ENCODE results near the gene AANAT.
"Not testable (repeated sequence)": the region's sequence is repeated elsewhere in the genome, so short reads cannot be mapped to it uniquely, and the experiment has no call there.

Gene AANAT

GRCh38 chr17:76500074-76500746, 32.8 kb downstream of the AANAT start:
- Mint-ChIP-seq H3K36me3 (peaks cover 18% of the 10 kb centered on the region), H3K27ac (peak overlapping the region; percentile 96), H3K9me3 (no peaks in the 10 kb centered on the region), H3K27me3 (no peaks in the 10 kb centered on the region), H3K4me3 (peak overlapping the region; percentile 100), H3K4me1 (peaks cover 73% of the 10 kb centered on the region)
- ATAC-seq = no peak

- peak overlapping the region; percentile 100 for H3K4me3 Mint-ChIP-seq
- H3K27ac Mint-ChIP-seq = peak overlapping the region; percentile 96
- no peaks in the 10 kb centered on the region for H3K9me3 Mint-ChIP-seq
- peaks cover 18% of the 10 kb centered on the region for H3K36me3 Mint-ChIP-seq
- H3K27me3 Mint-ChIP-seq = no peaks in the 10 kb centered on the region
- peak; percentile 5 for ATAC-seq
- peaks cover 69% of the 10 kb centered on the region for H3K4me1 Mint-ChIP-seq
Measured at GRCh38 chr17:76500747-76501017, 33.3 kb downstream of the AANAT start.

GRCh38 chr17:76501018-76501826, 33.8 kb downstream of the AANAT start, which contains the start of gene RHBDF2:
Gene RHBDF2, minus strand, starts transcription at chr17:76501423. Its CDS starts 19,899 bp downstream, at chr17:76481524.
- peak; percentile 92 for ATAC-seq
- H3K9me3 Mint-ChIP-seq = no peaks in the 10 kb centered on the region
- peak within 1 kb of the TSS; percentile 96 for H3K27ac Mint-ChIP-seq
- H3K4me3 Mint-ChIP-seq = peak within 1 kb of the TSS; percentile 100
- no peaks in the 10 kb centered on the region for H3K27me3 Mint-ChIP-seq
- peaks cover 68% of the 10 kb centered on the region for H3K4me1 Mint-ChIP-seq
- H3K36me3 Mint-ChIP-seq = peaks cover 18% of the 10 kb centered on the region

GRCh38 chr17:76501827-76502307, 34.5 kb downstream of the AANAT start:
- peak overlapping the region; percentile 100 for H3K4me3 Mint-ChIP-seq
- H3K27me3 Mint-ChIP-seq = no peaks in the 10 kb centered on the region
- peak overlapping the region; percentile 96 for H3K27ac Mint-ChIP-seq
- peaks cover 18% of the 10 kb centered on the region for H3K36me3 Mint-ChIP-seq
- peaks cover 67% of the 10 kb centered on the region for H3K4me1 Mint-ChIP-seq
- ATAC-seq = no peak
- H3K9me3 Mint-ChIP-seq = no peaks in the 10 kb centered on the region

GRCh38 chr17:76502341-76503211, 35.2 kb downstream of the AANAT start:
- no peak for ATAC-seq
- peaks cover 62% of the 10 kb centered on the region for H3K4me1 Mint-ChIP-seq
- H3K27ac Mint-ChIP-seq = peak overlapping the region; percentile 96
- no peaks in the 10 kb centered on the region for H3K27me3 Mint-ChIP-seq
- peaks cover 18% of the 10 kb centered on the region for H3K36me3 Mint-ChIP-seq
- H3K4me3 Mint-ChIP-seq = no peak overlapping the region
- no peaks in the 10 kb centered on the region for H3K9me3 Mint-ChIP-seq

- ATAC-seq = no peak
- peaks cover 47% of the 10 kb centered on the region for H3K4me1 Mint-ChIP-seq
- H3K27me3 Mint-ChIP-seq = peaks cover 13% of the 10 kb centered on the region
- H3K27ac Mint-ChIP-seq = peak overlapping the region; percentile 29
- H3K4me3 Mint-ChIP-seq = peak overlapping the region; percentile 35
- H3K9me3 Mint-ChIP-seq = no peaks in the 10 kb centered on the region
- peaks cover 13% of the 10 kb centered on the region for H3K36me3 Mint-ChIP-seq
Measured at GRCh38 chr17:76504117-76504516, 36.7 kb downstream of the AANAT start.

GRCh38 chr17:76506408-76507345, 39.3 kb downstream of the AANAT start:
- Mint-ChIP-seq H3K4me3 (no peak overlapping the region), H3K27ac (peak overlapping the region; percentile 25), H3K27me3 (peaks cover 13% of the 10 kb centered on the region), H3K36me3 (no peaks in the 10 kb centered on the region), H3K9me3 (no peaks in the 10 kb centered on the region), H3K4me1 (peaks cover 32% of the 10 kb centered on the region)
- peak; percentile 84 for ATAC-seq

- H3K9me3 Mint-ChIP-seq, H3K4me3 Mint-ChIP-seq, H3K27ac Mint-ChIP-seq, H3K36me3 Mint-ChIP-seq, ATAC-seq: not testable (repeated sequence)
- peaks cover 19% of the 10 kb centered on the region for H3K4me1 Mint-ChIP-seq
- H3K27me3 Mint-ChIP-seq = peaks cover 13% of the 10 kb centered on the region
Measured at GRCh38 chr17:76508472-76509063, 41.2 kb downstream of the AANAT start.

- H3K4me3 Mint-ChIP-seq = no peak overlapping the region
- H3K27ac Mint-ChIP-seq = peak overlapping the region; percentile 2
- H3K4me1 Mint-ChIP-seq = peaks cover 23% of the 10 kb centered on the region
Measured at GRCh38 chr17:76510831-76511244, 43.4 kb downstream of the AANAT start.

GRCh38 chr17:76511668-76512365, 44.4 kb downstream of the AANAT start:
- no peak overlapping the region for H3K4me3 Mint-ChIP-seq
- H3K4me1 Mint-ChIP-seq = peaks cover 22% of the 10 kb centered on the region
- no peaks in the 10 kb centered on the region for H3K9me3 Mint-ChIP-seq
- no peaks in the 10 kb centered on the region for H3K36me3 Mint-ChIP-seq
- no peak for ATAC-seq
- H3K27ac Mint-ChIP-seq = peak overlapping the region; percentile 58
- H3K27me3 Mint-ChIP-seq = peaks cover 13% of the 10 kb centered on the region

More at GRCh38 chr17:76510831-76511244, 43.4 kb downstream of the AANAT start:
- ATAC-seq = no peak
- Mint-ChIP-seq H3K9me3 (no peaks in the 10 kb centered on the region), H3K27me3 (peaks cover 13% of the 10 kb centered on the region), H3K36me3 (no peaks in the 10 kb centered on the region)

- Mint-ChIP-seq H3K9me3 (no peaks in the 10 kb centered on the region), H3K4me1 (peaks cover 19% of the 10 kb centered on the region), H3K36me3 (no peaks in the 10 kb centered on the region), H3K4me3 (no peak overlapping the region), H3K27ac (peak overlapping the region; percentile 58), H3K27me3 (peaks cover 13% of the 10 kb centered on the region)
- no peak for ATAC-seq
Measured at GRCh38 chr17:76512366-76513305, 45.2 kb downstream of the AANAT start.

- ATAC-seq = no peak
- Mint-ChIP-seq H3K27ac (peak overlapping the region; percentile 58), H3K27me3 (peaks cover 8% of the 10 kb centered on the region), H3K4me3 (no peak overlapping the region), H3K4me1 (peaks cover 19% of the 10 kb centered on the region), H3K36me3 (no peaks in the 10 kb centered on the region), H3K9me3 (no peaks in the 10 kb centered on the region)
Measured at GRCh38 chr17:76513306-76513692, 45.9 kb downstream of the AANAT start.

- not testable (repeated sequence) for H3K27me3 Mint-ChIP-seq, H3K9me3 Mint-ChIP-seq, H3K4me3 Mint-ChIP-seq, H3K36me3 Mint-ChIP-seq, ATAC-seq
- peaks cover 19% of the 10 kb centered on the region for H3K4me1 Mint-ChIP-seq
- H3K27ac Mint-ChIP-seq = peak overlapping the region; percentile 84
Measured at GRCh38 chr17:76514355-76514754, 47.0 kb downstream of the AANAT start.
